Endothelial cell of umbilical vein (primary cell): Measurements from ENCODE around the gene KPTN. TPM values are rescaled to one million over a fixed set of nuclear protein-coding genes. Genes with fewer than 3 reads are reported as not detected.

Experiments
- BruUV-seq: library from RNA; stranded (reverse); fragments of 400-500 nt; replicated peaks from 2 replicates; lab custom pipeline; 2021; lab: Mats Ljungman, UMichigan
- CTCF ChIA-PET: fragments of 300-600, 350-600 bp; sonication (Branson Sonifier 250); formaldehyde crosslinking; loops from one replicate; lab custom pipeline; 2021; ENCODE audit warnings: antibody characterized with exemption, inconsistent platforms; lab: Charles Lee
- POLR2A ChIA-PET: fragments of 300-600, 350-600 bp; sonication (Branson Sonifier 250); formaldehyde crosslinking; loops from one replicate; lab custom pipeline; 2021; ENCODE audit warnings: antibody characterized with exemption, inconsistent platforms; lab: Charles Lee
- DNase-seq: peaks from one replicate; pipeline ENCODE4 v3.0.0-alpha.2; 2011; ENCODE audit warnings: low read depth, low spot score
- FAIRE-seq: peaks from 2 replicates; lab custom pipeline; 2011; peaks lifted over from hg19 to GRCh38; lab: Jason Lieb, UNC
- H2AFZ ChIP-seq: 2 replicates; pipeline ENCODE4 v1.6.0; 2012; ENCODE audit warnings: low read depth, low read length, control low read depth, inconsistent platforms
- H3K27ac ChIP-seq: 2 replicates; pipeline ENCODE4 v1.5.1; 2011; ENCODE audit warnings: low read depth, mild to moderate bottlenecking, control low read depth, low read length, moderate library complexity; ENCODE audit not compliant: insufficient read depth
- H3K27me3 ChIP-seq, 2 experiments: 2 replicates each; pipeline versions ENCODE4 v1.6.0 to v1.6.1; 2011; ENCODE audit warnings: low read length in 2 of 2, mixed read lengths in 1 of 2; ENCODE audit not compliant: control insufficient read depth in 2 of 2, insufficient read depth in 2 of 2
- H3K36me3 ChIP-seq, 2 experiments: 2 replicates in 1 of 2; 3 replicates in 1 of 2; pipeline ENCODE4 v1.5.1; 2011; ENCODE audit warnings: low read length in 2 of 2, mild to moderate bottlenecking in 1 of 2, moderate library complexity in 1 of 2; ENCODE audit not compliant: control insufficient read depth in 2 of 2, insufficient read depth in 2 of 2; ENCODE audit errors: extremely low read depth in 1 of 2
- H3K4me1 ChIP-seq: 3 replicates; pipeline ENCODE4 v1.5.1; 2011; ENCODE audit warnings: mild to moderate bottlenecking, low read length; ENCODE audit not compliant: control insufficient read depth, insufficient read depth; ENCODE audit errors: extremely low read depth
- H3K4me2 ChIP-seq: 2 replicates; pipeline ENCODE4 v1.6.1; 2011; ENCODE audit warnings: low read length, control low read depth, mixed read lengths; ENCODE audit not compliant: insufficient read depth
- H3K4me3 ChIP-seq, 3 experiments: fragments of 200-600 bp in 1 of 3; sonication (generic), shearing (Covaris generic) in 1 of 3; replicated peaks in 1 of 3; 2 replicates each; pipeline ENCODE4 v1.5.1; 2011 to 2016; ENCODE audit warnings: control low read depth in 3 of 3, low read length in 3 of 3, mild to moderate bottlenecking in 2 of 3, inconsistent platforms in 1 of 3, low read depth in 1 of 3, moderate library complexity in 1 of 3; ENCODE audit not compliant: insufficient read depth in 1 of 3
- H3K79me2 ChIP-seq: 2 replicates; pipeline ENCODE4 v1.6.0; 2012; ENCODE audit warnings: low read length, inconsistent platforms; ENCODE audit not compliant: control insufficient read depth, insufficient read depth
- H3K9ac ChIP-seq: replicated peaks from 2 replicates; pipeline ENCODE3; 2011; ENCODE audit warnings: low read length, control low read depth; ENCODE audit not compliant: insufficient read depth; ENCODE audit errors: extremely low read depth
- H3K9me1 ChIP-seq: replicated peaks from 3 replicates; pipeline ENCODE4 v1.6.0; 2011; ENCODE audit warnings: mild to moderate bottlenecking, low read length; ENCODE audit not compliant: control insufficient read depth, insufficient read depth; ENCODE audit errors: extremely low read depth
- H3K9me3 ChIP-seq: replicated peaks from 2 replicates; pipeline ENCODE4 v1.5.1; 2012; ENCODE audit warnings: low read length, inconsistent platforms; ENCODE audit not compliant: control insufficient read depth, insufficient read depth
- H4K20me1 ChIP-seq: replicated peaks from 2 replicates; pipeline ENCODE3; 2011; ENCODE audit warnings: mild to moderate bottlenecking, low read length; ENCODE audit not compliant: control insufficient read depth, insufficient read depth; ENCODE audit errors: extremely low read depth
- CTCF ChIP-seq, 2 donors: IDR thresholded peaks; 1 replicate in 1 of 2; 2 replicates in 1 of 2; pipeline ENCODE4 v1.5.1; 2011; ENCODE audit warnings: low read length in 2 of 2, mild to moderate bottlenecking in 2 of 2, moderate library complexity in 2 of 2, control low read depth in 1 of 2, inconsistent platforms in 1 of 2, low read depth in 1 of 2; ENCODE audit not compliant: insufficient read depth in 1 of 2; ENCODE audit errors: extremely low read depth in 1 of 2
- EZH2 ChIP-seq: IDR thresholded peaks from 2 replicates; pipeline ENCODE4 v1.6.1; 2012; ENCODE audit warnings: borderline replicate concordance, low read depth, mild to moderate bottlenecking, moderate library complexity, low read length, inconsistent platforms; ENCODE audit not compliant: severe bottlenecking
- FOS ChIP-seq: IDR thresholded peaks from 2 replicates; pipeline ENCODE4 v1.6.1; 2011; ENCODE audit warnings: mild to moderate bottlenecking, low read length, moderate library complexity, borderline replicate concordance; ENCODE audit not compliant: insufficient read depth
- GATA2 ChIP-seq: IDR thresholded peaks from 2 replicates; pipeline ENCODE4 v1.7.0; 2011; ENCODE audit warnings: low read depth, mild to moderate bottlenecking, moderate library complexity, mixed read lengths, low read length; ENCODE audit not compliant: insufficient read length, insufficient read depth
- JUN ChIP-seq: IDR thresholded peaks from 2 replicates; pipeline ENCODE4 v1.6.1; 2011; ENCODE audit warnings: borderline replicate concordance, low read depth; ENCODE audit not compliant: insufficient read length, insufficient read depth
- MAX ChIP-seq: IDR thresholded peaks from 2 replicates; pipeline ENCODE4 v1.6.1; 2011; ENCODE audit not compliant: insufficient read depth, insufficient read length
- MYC ChIP-seq: IDR thresholded peaks from one replicate; pipeline ENCODE4 v1.6.1; 2011; ENCODE audit warnings: mild to moderate bottlenecking, low read depth, low read length
- POLR2A ChIP-seq: IDR thresholded peaks from 2 replicates; pipeline ENCODE4 v1.6.1; 2012; ENCODE audit warnings: low read depth, mild to moderate bottlenecking, control low read depth, low read length
- POLR2AphosphoS5 ChIP-seq: IDR thresholded peaks from 2 replicates; pipeline ENCODE4 v1.6.1; 2012; ENCODE audit warnings: low read depth, mild to moderate bottlenecking, control low read depth, low read length, moderate library complexity; ENCODE audit not compliant: insufficient read depth
- dilution Hi-C: fragments of 300-500 bp; cut with MboI; formaldehyde crosslinking; loops from one replicate; pipeline ENCODE4 v1.15.0; 2019; ENCODE audit warnings: low sequenced_read_pairs; ENCODE audit not compliant: extremely low pct_ligation_motif_present
- intact Hi-C: fragments of 100-400 bp; cut with micrococcal nuclease; formaldehyde crosslinking; loops from one replicate; pipeline ENCODE4 v1.10.0; 2022
- polyA plus RNA-seq, 4 experiments: library from polyadenylated mRNA; depleted of rRNA in 3 of 4; stranded (reverse) in 3 of 4; unstranded in 1 of 4; fragments of >200 nt; gene quantifications; 2 replicates each; pipeline versions ENCODE4 v1.2.1 to v1.2.3, GENCODE V29; 2011 to 2012; ENCODE audit warnings: missing spikeins in 1 of 4
- total RNA-seq: library from RNA; stranded (reverse); gene quantifications from 2 replicates; pipeline ENCODE4 v1.2.3, GENCODE V29; 2021

Gene KPTN
- total and polyA plus RNA-seq, 2 donors (not counting 3 experiments of a cell fraction or from before 2014, with no cell fraction given), result 14.7 to 15.5 TPM

- peaks cover 19% of the 10 kb centered on the region for H3K4me1 ChIP-seq
- no peak overlapping the region for H3K27ac ChIP-seq
- POLR2A ChIA-PET, result no interaction called here
- TF ChIP-seq MAX, result no peak
- TF ChIP-seq EZH2, result no peak
- no peak for TF ChIP-seq POLR2AphosphoS5
- TF ChIP-seq FOS, result no peak
- TF ChIP-seq POLR2A, result no peak
- TF ChIP-seq MYC, result no peak
- no peak for TF ChIP-seq JUN
- no peak for TF ChIP-seq CTCF (IDR thresholded peaks at IDR 0.05; ENCODE audit: extremely low read depth in 1 of 2, insufficient read depth in 1 of 2, low read depth in 1 of 2, low read length in 2 of 2)
- TF ChIP-seq GATA2, result no peak
- no TSS peak for BruUV-seq
- no peak overlapping the region for H3K9ac ChIP-seq
- no peaks in the 10 kb centered on the region for H4K20me1 ChIP-seq
- peaks cover 2 to 6% of the 10 kb centered on the region in 2 experiments for H3K36me3 ChIP-seq
- DNase-seq (no peak), FAIRE-seq (no peak)
- dilution Hi-C loops, result no loop called here
- H3K4me3 ChIP-seq, result no peak overlapping the region
- no peak overlapping the region for H3K4me2 ChIP-seq
- no peaks in the 10 kb centered on the region for H3K9me1 ChIP-seq
- H3K79me2 ChIP-seq, result peaks cover 57% of the 10 kb centered on the region
- H3K27me3 ChIP-seq, result no peaks in the 10 kb centered on the region
- CTCF ChIA-PET, result interaction anchor here (0.9 to 1.2 kb wide), 2 partner anchors 7 to 190 kb away, joined by 3 to 4 read pairs; partner anchors contain the start of gene NAPA
- no peaks in the 10 kb centered on the region for H3K9me3 ChIP-seq
- intact Hi-C loops, result no loop called here
- H2AFZ ChIP-seq, result no peak overlapping the region
Observed at GRCh38 chr19:47507924-47508553, 24.0 kb upstream of the KPTN start.
